Smooth muscle cell (in vitro differentiated cells): ENCODE results near the gene SMC1A. TPM values are rescaled to one million over a fixed set of nuclear protein-coding genes. Genes with fewer than 3 reads are reported as not detected.
A peak's percentile ranks its signal among the peaks of the same experiment; 100 is the strongest.

Source experiments
- DNase-seq: peaks from one replicate; lab custom pipeline; 2025; ENCODE audit not compliant: unreplicated experiment; lab: John Stamatoyannopoulos, UW
- H2AFZ ChIP-seq: fragments of 200-600 bp; sonication (generic); 2 replicates; pipeline ENCODE4 v1.6.0; 2016; ENCODE audit warnings: antibody characterized with exemption, low read depth, mild to moderate bottlenecking
- H3F3A ChIP-seq: fragments of 200-600 bp; sonication (generic); 2 replicates; pipeline ENCODE4 v1.6.0; 2017; ENCODE audit warnings: antibody characterized with exemption, low read depth
- H3K27ac ChIP-seq: fragments of 200-600 bp; sonication (generic); 2 replicates; pipeline ENCODE4 v1.5.1; 2016; ENCODE audit warnings: low read depth, mild to moderate bottlenecking
- H3K27me3 ChIP-seq: fragments of 200-600 bp; sonication (generic); 2 replicates; pipeline ENCODE4 v1.6.1; 2016; ENCODE audit warnings: low read depth, mild to moderate bottlenecking
- H3K36me3 ChIP-seq: fragments of 200-600 bp; sonication (generic); 2 replicates; pipeline ENCODE4 v1.5.1; 2016; ENCODE audit warnings: low read depth
- H3K4me1 ChIP-seq: fragments of 200-600 bp; sonication (generic); 2 replicates; pipeline ENCODE4 v1.5.1; 2016; ENCODE audit warnings: low read depth
- H3K4me2 ChIP-seq: fragments of 200-600 bp; sonication (generic); 2 replicates; pipeline ENCODE4 v1.6.0; 2016; ENCODE audit warnings: mild to moderate bottlenecking
- H3K4me3 ChIP-seq: fragments of 200-600 bp; sonication (generic); 2 replicates; pipeline ENCODE4 v1.5.1; 2016; ENCODE audit warnings: mild to moderate bottlenecking
- H3K79me2 ChIP-seq: fragments of 200-600 bp; sonication (generic); 2 replicates; pipeline ENCODE4 v1.6.0; 2016; ENCODE audit warnings: low read depth, mild to moderate bottlenecking
- H3K9ac ChIP-seq: fragments of 200-600 bp; sonication (generic); 2 replicates; pipeline ENCODE4 v1.6.0; 2016; ENCODE audit warnings: low read depth
- H3K9me3 ChIP-seq: fragments of 200-600 bp; sonication (generic); replicated peaks from 2 replicates; pipeline ENCODE4 v1.5.1; 2016; ENCODE audit warnings: low read depth
- H4K20me1 ChIP-seq: fragments of 200-600 bp; sonication (generic); 2 replicates; pipeline ENCODE4 v1.6.0; 2016; ENCODE audit warnings: low read depth
- WGBS: methylation state at CpG from one replicate; pipeline ENCODE4 v1.1.7; 2016; ENCODE audit warnings: low lambda C conversion rate; 5-methylcytosine and 5-hydroxymethylcytosine counted together
- polyA plus RNA-seq: library from polyadenylated mRNA; unstranded; fragments of >200 nt; fragmentation: Nextera tagmentation; extraction: Ambion mirVana; gene quantifications from 2 replicates; pipeline ENCODE4 v1.2.1, GENCODE V29; 2016
- total RNA-seq: library from RNA; depleted of rRNA; stranded (reverse); fragments of >200 nt; gene quantifications from 2 replicates; pipeline ENCODE4 v1.2.3, GENCODE V29; 2014
- TF ChIP-seq, protein P1 (sequence below): fragments of 200-600 bp; sonication (generic); IDR thresholded peaks from 2 replicates; pipeline ENCODE4 v1.5.1; 2017; ENCODE audit warnings: borderline replicate concordance, mild to moderate bottlenecking, antibody characterized with exemption; ENCODE audit not compliant: insufficient read depth, poor library complexity, severe bottlenecking

Gene SMC1A
- total and polyA plus RNA-seq, 2 experiments from 2014 or later = 18.3 to 19.7 TPM

GRCh38 chrX:53445977-53446376 is 23.5 kb upstream of the SMC1A start:
- 40% methylated on average over 6 of the region's 6 CpGs for WGBS
- Histone ChIP-seq H3F3A (no peaks in the 10 kb centered on the region), H3K36me3 (no peaks in the 10 kb centered on the region), H3K9me3 (no peaks in the 10 kb centered on the region), H3K4me3 (no peak overlapping the region), H3K4me2 (no peak overlapping the region), H3K27me3 (no peaks in the 10 kb centered on the region), H2AFZ (no peak overlapping the region), H3K79me2 (no peaks in the 10 kb centered on the region), H4K20me1 (no peaks in the 10 kb centered on the region), H3K4me1 (no peaks in the 10 kb centered on the region), H3K27ac (no peak overlapping the region), H3K9ac (no peak overlapping the region)
- no peak for DNase-seq
- TF ChIP-seq, protein P1, sequence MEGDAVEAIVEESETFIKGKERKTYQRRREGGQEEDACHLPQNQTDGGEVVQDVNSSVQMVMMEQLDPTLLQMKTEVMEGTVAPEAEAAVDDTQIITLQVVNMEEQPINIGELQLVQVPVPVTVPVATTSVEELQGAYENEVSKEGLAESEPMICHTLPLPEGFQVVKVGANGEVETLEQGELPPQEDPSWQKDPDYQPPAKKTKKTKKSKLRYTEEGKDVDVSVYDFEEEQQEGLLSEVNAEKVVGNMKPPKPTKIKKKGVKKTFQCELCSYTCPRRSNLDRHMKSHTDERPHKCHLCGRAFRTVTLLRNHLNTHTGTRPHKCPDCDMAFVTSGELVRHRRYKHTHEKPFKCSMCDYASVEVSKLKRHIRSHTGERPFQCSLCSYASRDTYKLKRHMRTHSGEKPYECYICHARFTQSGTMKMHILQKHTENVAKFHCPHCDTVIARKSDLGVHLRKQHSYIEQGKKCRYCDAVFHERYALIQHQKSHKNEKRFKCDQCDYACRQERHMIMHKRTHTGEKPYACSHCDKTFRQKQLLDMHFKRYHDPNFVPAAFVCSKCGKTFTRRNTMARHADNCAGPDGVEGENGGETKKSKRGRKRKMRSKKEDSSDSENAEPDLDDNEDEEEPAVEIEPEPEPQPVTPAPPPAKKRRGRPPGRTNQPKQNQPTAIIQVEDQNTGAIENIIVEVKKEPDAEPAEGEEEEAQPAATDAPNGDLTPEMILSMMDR = peak; percentile 39

- Histone ChIP-seq H2AFZ (no peak overlapping the region), H3K4me3 (no peak overlapping the region), H3K27me3 (no peaks in the 10 kb centered on the region), H3K9me3 (no peaks in the 10 kb centered on the region), H3K27ac (no peak overlapping the region), H4K20me1 (no peaks in the 10 kb centered on the region), H3K4me2 (peak overlapping the region; percentile 85), H3K36me3 (no peaks in the 10 kb centered on the region), H3K4me1 (no peaks in the 10 kb centered on the region), H3K9ac (no peak overlapping the region), H3K79me2 (no peaks in the 10 kb centered on the region), H3F3A (no peaks in the 10 kb centered on the region)
- no peak for DNase-seq
- 86% methylated on average over 1 of the region's 1 CpG for WGBS
- TF ChIP-seq, protein P1 = no peak
Measured at GRCh38 chrX:53442322-53442631, 19.8 kb upstream of the SMC1A start.

- Histone ChIP-seq H3K4me2 (peak overlapping the region; percentile 85), H3K79me2 (no peaks in the 10 kb centered on the region), H3K27me3 (no peaks in the 10 kb centered on the region), H3K27ac (no peak overlapping the region), H3K4me3 (peak overlapping the region; percentile 43), H4K20me1 (no peaks in the 10 kb centered on the region), H2AFZ (peak overlapping the region; percentile 87), H3K36me3 (no peaks in the 10 kb centered on the region), H3F3A (no peaks in the 10 kb centered on the region), H3K9me3 (no peaks in the 10 kb centered on the region), H3K4me1 (no peaks in the 10 kb centered on the region), H3K9ac (no peak overlapping the region)
- TF ChIP-seq, protein P1 = no peak
- 48% methylated on average over 44 of the region's 44 CpGs for WGBS
- DNase-seq = peak; percentile 16
Measured at GRCh38 chrX:53441531-53442321, 19.3 kb upstream of the SMC1A start.
